Choroid plexus epithelial cell (primary cell): ENCODE measurements around the gene GLYATL3.

Experiments used
- DNase-seq: peaks from one replicate; pipeline ENCODE4 v3.0.0-alpha.2; 2010; ENCODE audit warnings: low read depth
- H3K4me3 ChIP-seq: 2 replicates; pipeline ENCODE4 v1.5.1; 2011; ENCODE audit warnings: low read depth, mild to moderate bottlenecking, control low read depth, low read length, moderate library complexity
- CTCF ChIP-seq: conservative IDR thresholded peaks from 2 replicates; pipeline ENCODE4 v1.5.1; 2011; ENCODE audit warnings: low read depth, mild to moderate bottlenecking, control low read depth, inconsistent platforms, low read length, moderate library complexity

Gene GLYATL3

DNA sequence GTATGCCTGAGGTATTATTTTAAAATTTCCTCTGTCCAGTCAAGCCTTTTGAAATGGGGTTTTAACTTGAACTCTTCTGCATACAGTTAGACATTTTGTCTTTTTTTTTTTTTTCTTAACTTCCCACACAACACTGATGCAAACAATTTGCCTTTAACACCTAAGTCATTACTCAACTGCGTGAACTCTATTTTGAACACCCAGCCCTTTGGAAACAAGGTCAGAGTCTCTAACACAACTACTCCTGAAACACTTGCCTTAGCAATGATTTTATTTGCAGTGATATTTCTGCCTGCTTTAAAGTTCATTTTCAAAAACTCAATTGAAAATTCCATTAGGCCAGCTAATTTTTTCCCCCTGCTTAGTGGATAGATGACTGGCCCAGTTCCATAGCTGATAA is 24.2 kb downstream of the GLYATL3 start:
- TF ChIP-seq CTCF, result no peak

GRCh38 chr6:49524541-49524940 is 24.8 kb downstream of the GLYATL3 start:
- no peak for DNase-seq
- no peak for TF ChIP-seq CTCF

More for the DNA sequence above, 24.2 kb downstream of the GLYATL3 start:
- no peak overlapping the region for H3K4me3 ChIP-seq
- no peak for DNase-seq

GRCh38 chr6:49526598-49526997 is 26.9 kb downstream of the GLYATL3 start:
- no peak overlapping the region for H3K4me3 ChIP-seq
- DNase-seq, result no peak
- no peak for TF ChIP-seq CTCF

More at GRCh38 chr6:49524541-49524940, 24.8 kb downstream of the GLYATL3 start:
- no peak overlapping the region for H3K4me3 ChIP-seq

GRCh38 chr6:49527320-49527719 is 27.6 kb downstream of the GLYATL3 start:
- no peak for TF ChIP-seq CTCF
- H3K4me3 ChIP-seq, result no peak overlapping the region
- no peak for DNase-seq

GRCh38 chr6:49528571-49528970 is 28.8 kb downstream of the GLYATL3 start:
- H3K4me3 ChIP-seq, result no peak overlapping the region
- DNase-seq, result no peak

GRCh38 chr6:49530141-49530776 is 30.5 kb downstream of the GLYATL3 start:
- DNase-seq, result no peak
- no peak for TF ChIP-seq CTCF

More at GRCh38 chr6:49528571-49528970, 28.8 kb downstream of the GLYATL3 start:
- no peak for TF ChIP-seq CTCF

More at GRCh38 chr6:49530141-49530776, 30.5 kb downstream of the GLYATL3 start:
- H3K4me3 ChIP-seq, result no peak overlapping the region
